Neural cell (in vitro differentiated cells): Measurements from ENCODE around the gene WDR89. TPM values are rescaled to one million over a fixed set of nuclear protein-coding genes. Genes with fewer than 3 reads are reported as not detected.

ENCODE experiments used
- H2AFZ ChIP-seq: fragments of 200-600, 300-800 bp; sonication (generic), shearing (Covaris generic); 2 replicates; pipeline ENCODE4 v1.6.0; 2014; ENCODE audit warnings: low read depth, mild to moderate bottlenecking, antibody characterized with exemption, low read length, moderate library complexity
- H3F3A ChIP-seq: fragments of 200-600 bp; shearing (Covaris generic); 2 replicates; pipeline ENCODE4 v1.6.1; 2016; ENCODE audit warnings: mild to moderate bottlenecking, moderate library complexity, mixed read lengths, antibody characterized with exemption, low read length; ENCODE audit not compliant: insufficient read depth, poor library complexity, severe bottlenecking
- H3K27ac ChIP-seq: fragments of 200-600, 300-800 bp; sonication (generic), shearing (Covaris generic); 2 replicates; pipeline ENCODE4 v1.5.1; 2014; ENCODE audit warnings: mild to moderate bottlenecking, low read length, moderate library complexity
- H3K27me3 ChIP-seq: fragments of 300-800, 200-600 bp; sonication (generic), shearing (Covaris generic); 2 replicates; pipeline ENCODE4 v1.6.0; 2014; ENCODE audit warnings: mild to moderate bottlenecking, low read depth, low read length, moderate library complexity; ENCODE audit not compliant: insufficient read depth
- H3K36me3 ChIP-seq: fragments of 300-800, 200-600 bp; sonication (generic), shearing (Covaris generic); 2 replicates; pipeline ENCODE4 v1.5.1; 2014; ENCODE audit warnings: mild to moderate bottlenecking, antibody characterized with exemption, low read length, moderate library complexity; ENCODE audit not compliant: insufficient read depth
- H3K4me2 ChIP-seq: fragments of 300-800, 200-600 bp; sonication (generic), shearing (Covaris generic); 2 replicates; pipeline ENCODE4 v1.6.0; 2014; ENCODE audit warnings: mild to moderate bottlenecking, low read length
- H3K4me3 ChIP-seq: fragments of 300-800, 200-600 bp; sonication (generic), shearing (Covaris generic); 2 replicates; pipeline ENCODE4 v1.5.1; 2014; ENCODE audit warnings: mild to moderate bottlenecking, low read length, moderate library complexity
- H3K79me2 ChIP-seq: fragments of 200-600 bp; shearing (Covaris generic); replicated peaks from 2 replicates; pipeline ENCODE4 v1.6.0; 2014; ENCODE audit warnings: mild to moderate bottlenecking, low read length, moderate library complexity; ENCODE audit not compliant: insufficient read depth
- H3K9ac ChIP-seq: fragments of 300-800, 200-600 bp; sonication (generic), shearing (Covaris generic); 2 replicates; pipeline ENCODE4 v1.6.1; 2016; ENCODE audit warnings: mild to moderate bottlenecking, low read length, mixed read lengths
- H3K9me2 ChIP-seq: fragments of 200-600 bp; shearing (Covaris generic); 2 replicates; pipeline ENCODE4 v1.6.1; 2016; ENCODE audit warnings: mild to moderate bottlenecking, low read length, mixed read lengths; ENCODE audit not compliant: insufficient read depth
- H3K9me3 ChIP-seq: fragments of 200-600, 300-800 bp; sonication (generic), shearing (Covaris generic); 2 replicates; pipeline ENCODE4 v1.6.1; 2016; ENCODE audit warnings: mild to moderate bottlenecking, mixed run types, low read length, moderate library complexity, mixed read lengths
- H4K20me1 ChIP-seq: fragments of 200-600 bp; shearing (Covaris generic); 2 replicates; pipeline ENCODE4 v1.6.1; 2016; ENCODE audit warnings: mild to moderate bottlenecking, mixed run types; ENCODE audit not compliant: insufficient read depth
- CTCF ChIP-seq: fragments of 450-650 bp; IDR thresholded peaks from 2 replicates; pipeline ENCODE4 v1.5.1; 2014; ENCODE audit warnings: antibody characterized with exemption, mild to moderate bottlenecking, moderate library complexity; ENCODE audit not compliant: poor library complexity, severe bottlenecking
- EP300 ChIP-seq: fragments of 450-650 bp; conservative IDR thresholded peaks from 2 replicates; pipeline ENCODE4 v1.6.1; 2014; ENCODE audit warnings: antibody characterized with exemption, mild to moderate bottlenecking, moderate library complexity; ENCODE audit not compliant: poor library complexity, severe bottlenecking
- EZH2 ChIP-seq: fragments of 200-600, 300-800 bp; shearing (Covaris generic), sonication (generic); IDR thresholded peaks from 2 replicates; pipeline ENCODE4 v1.6.1; 2014; ENCODE audit warnings: antibody characterized with exemption, low read length, borderline replicate concordance, mild to moderate bottlenecking; ENCODE audit not compliant: insufficient read depth, poor library complexity, severe bottlenecking
- MXI1 ChIP-seq: fragments of 450-650 bp; conservative IDR thresholded peaks from 2 replicates; pipeline ENCODE4 v1.6.1; 2014; ENCODE audit warnings: antibody characterized with exemption, mild to moderate bottlenecking; ENCODE audit not compliant: poor library complexity, severe bottlenecking
- POLR2AphosphoS5 ChIP-seq: IDR thresholded peaks from 2 replicates; pipeline ENCODE4 v1.6.1; 2012
- RAD21 ChIP-seq: fragments of 450-650 bp; conservative IDR thresholded peaks from 2 replicates; pipeline ENCODE4 v1.6.1; 2014; ENCODE audit warnings: antibody characterized with exemption, mild to moderate bottlenecking, moderate library complexity
- REST ChIP-seq: IDR thresholded peaks from 2 replicates; pipeline ENCODE4 v1.6.1; 2012; ENCODE audit warnings: borderline replicate concordance
- SMC3 ChIP-seq: fragments of 450-650 bp; conservative IDR thresholded peaks from 2 replicates; pipeline ENCODE4 v1.6.1; 2014; ENCODE audit warnings: antibody characterized with exemption, mild to moderate bottlenecking, moderate library complexity; ENCODE audit not compliant: poor library complexity
- TAF1 ChIP-seq: IDR thresholded peaks from 2 replicates; pipeline ENCODE4 v1.6.1; 2012; ENCODE audit warnings: low read depth
- polyA plus RNA-seq: library from polyadenylated mRNA; depleted of rRNA; stranded (reverse); fragments of >200 nt; gene quantifications from 2 replicates; pipeline ENCODE4 v1.2.3, GENCODE V29; 2014

WDR89 gene
- polyA plus RNA-seq, 1 donor from 2014 or later, result 15.3 TPM

GRCh38 chr14:63603749-63604277 lies 37.9 kb downstream of the WDR89 start:
- Histone ChIP-seq H3K9me2 (no peaks in the 10 kb centered on the region), H3K79me2 (no peaks in the 10 kb centered on the region), H3K36me3 (peaks cover 5% of the 10 kb centered on the region), H3K4me2 (no peak overlapping the region), H3K27me3 (no peaks in the 10 kb centered on the region), H3K27ac (no peak overlapping the region), H3K9ac (no peak overlapping the region), H3F3A (no peaks in the 10 kb centered on the region), H3K9me3 (no peaks in the 10 kb centered on the region), H4K20me1 (no peaks in the 10 kb centered on the region), H3K4me3 (no peak overlapping the region), H2AFZ (no peak overlapping the region)
- TF ChIP-seq EP300 (no peak), CTCF (no peak), TAF1 (no peak), SMC3 (no peak), EZH2 (no peak)

- Histone ChIP-seq H3K9me2 (no peaks in the 10 kb centered on the region), H3K9ac (no peak overlapping the region), H3K4me3 (no peak overlapping the region), H2AFZ (no peak overlapping the region), H3K4me2 (no peak overlapping the region), H3K9me3 (peaks cover 7% of the 10 kb centered on the region), H3K27me3 (no peaks in the 10 kb centered on the region), H3K27ac (no peak overlapping the region), H3K79me2 (no peaks in the 10 kb centered on the region), H3K36me3 (peaks cover 13% of the 10 kb centered on the region), H3F3A (no peaks in the 10 kb centered on the region), H4K20me1 (no peaks in the 10 kb centered on the region)
- TF ChIP-seq EZH2 (no peak), RAD21 (no peak)
These were observed 42.9 kb downstream of the WDR89 start for GRCh38 chr14:63598807-63599206.

GRCh38 chr14:63596998-63597658 lies 44.5 kb downstream of the WDR89 start:
- TF ChIP-seq EZH2 (no peak), MXI1 (no peak), REST (no peak), POLR2AphosphoS5 (no peak), TAF1 (no peak), EP300 (no peak), CTCF (no peak), SMC3 (no peak), RAD21 (no peak)
- H3K79me2 ChIP-seq, result no peaks in the 10 kb centered on the region
- H3K9ac ChIP-seq, result no peak overlapping the region
- no peaks in the 10 kb centered on the region for H3F3A ChIP-seq
- H3K4me3 ChIP-seq, result no peak overlapping the region
- no peak overlapping the region for H3K4me2 ChIP-seq
- peaks cover 8% of the 10 kb centered on the region for H3K9me3 ChIP-seq
- H3K36me3 ChIP-seq, result peaks cover 13% of the 10 kb centered on the region
- H3K9me2 ChIP-seq, result no peaks in the 10 kb centered on the region
- H4K20me1 ChIP-seq, result no peaks in the 10 kb centered on the region
- H2AFZ ChIP-seq, result no peak overlapping the region
- H3K27me3 ChIP-seq, result no peaks in the 10 kb centered on the region
- H3K27ac ChIP-seq, result no peak overlapping the region
